Lung (tissue), 12 donors: ENCODE measurements around the gene NRXN2. TPM values are rescaled to one million over a fixed set of nuclear protein-coding genes. Genes with fewer than 3 reads are reported as not detected.

Experiments
- ATAC-seq: fragments of 200-7000 bp; cut with Tn5 transposase; one replicate; pipeline ENCODE4 v1.9.1; 2020; ENCODE audit warnings: moderate number of reproducible peaks; ENCODE audit not compliant: insufficient read depth, low FRiP score
- DNase-seq, 3 donors: peaks; one replicate each; pipeline ENCODE4 v3.0.0-alpha.2; 2013 to 2017
- H3K27ac ChIP-seq, 2 donors: one replicate each; pipeline ENCODE4 v1.5.1; 2013; ENCODE audit warnings: mild to moderate bottlenecking in 2 of 2, moderate library complexity in 2 of 2, control low read depth in 1 of 2, inconsistent platforms in 1 of 2, low read depth in 1 of 2, low read length in 1 of 2
- H3K27me3 ChIP-seq, 3 donors: one replicate each; pipeline ENCODE4 v1.5.1; 2013; ENCODE audit warnings: low read length in 2 of 3; ENCODE audit not compliant: control insufficient read depth in 3 of 3, insufficient read depth in 3 of 3
- H3K36me3 ChIP-seq, 4 donors: one replicate each; pipeline ENCODE4 v1.5.1; 2013; ENCODE audit warnings: low read length in 4 of 4, mild to moderate bottlenecking in 1 of 4, moderate library complexity in 1 of 4; ENCODE audit not compliant: control insufficient read depth in 4 of 4, insufficient read depth in 4 of 4
- H3K4me1 ChIP-seq, 5 donors: one replicate each; pipeline ENCODE4 v1.5.1; 2013; ENCODE audit warnings: low read length in 5 of 5, mild to moderate bottlenecking in 2 of 5, moderate library complexity in 1 of 5; ENCODE audit not compliant: control insufficient read depth in 5 of 5, insufficient read depth in 5 of 5
- H3K4me3 ChIP-seq: one replicate; pipeline ENCODE4 v1.5.1; 2013; ENCODE audit warnings: mild to moderate bottlenecking, control low read depth, moderate library complexity
- H3K9ac ChIP-seq, 2 donors: one replicate each; pipeline ENCODE4 v1.5.1; 2013; ENCODE audit warnings: low read length in 2 of 2, control low read depth in 1 of 2; ENCODE audit not compliant: insufficient read depth in 1 of 2
- H3K9me3 ChIP-seq, 4 donors: one replicate each; pipeline ENCODE4 v1.5.1; 2013; ENCODE audit warnings: low read length in 3 of 4, mild to moderate bottlenecking in 1 of 4, moderate library complexity in 1 of 4; ENCODE audit not compliant: control insufficient read depth in 4 of 4, insufficient read depth in 3 of 4
- WGBS, 2 donors: extraction: QIAGEN DNeasy Blood & Tissue Kit; methylation state at CpG; one replicate each; pipeline ENCODE4 v1.1.7; 2013; 5-methylcytosine and 5-hydroxymethylcytosine counted together
- polyA plus RNA-seq, 2 donors: library from polyadenylated mRNA; stranded (reverse); fragments of 200-250 nt; gene quantifications; one replicate each; pipeline ENCODE4 v1.2.1, GENCODE V29; 2013
- total RNA-seq, 2 donors: library from RNA; depleted of rRNA in 1 of 2; stranded (reverse); fragments of >200 nt in 1 of 2; gene quantifications; one replicate each; pipeline ENCODE4 v1.2.1, GENCODE V29; 2014 to 2021
- TF ChIP-seq, protein P1 (sequence below): IDR thresholded peaks from 2 replicates; pipeline ENCODE4 v1.5.1; 2012; ENCODE audit warnings: mild to moderate bottlenecking; ENCODE audit errors: control extremely low read depth, extremely low read depth
- donor health status: control.
- donor health status: control.
- donor health status: Bipolar disorder and iron deficiency.
- donor health status: healthy.
- donor health status: DM: yes; HTN: yes; CAD: no.

NRXN2 gene
- total and polyA plus RNA-seq, 4 donors, result 0.39 to 6.6 (median 1.1) TPM

DNA sequence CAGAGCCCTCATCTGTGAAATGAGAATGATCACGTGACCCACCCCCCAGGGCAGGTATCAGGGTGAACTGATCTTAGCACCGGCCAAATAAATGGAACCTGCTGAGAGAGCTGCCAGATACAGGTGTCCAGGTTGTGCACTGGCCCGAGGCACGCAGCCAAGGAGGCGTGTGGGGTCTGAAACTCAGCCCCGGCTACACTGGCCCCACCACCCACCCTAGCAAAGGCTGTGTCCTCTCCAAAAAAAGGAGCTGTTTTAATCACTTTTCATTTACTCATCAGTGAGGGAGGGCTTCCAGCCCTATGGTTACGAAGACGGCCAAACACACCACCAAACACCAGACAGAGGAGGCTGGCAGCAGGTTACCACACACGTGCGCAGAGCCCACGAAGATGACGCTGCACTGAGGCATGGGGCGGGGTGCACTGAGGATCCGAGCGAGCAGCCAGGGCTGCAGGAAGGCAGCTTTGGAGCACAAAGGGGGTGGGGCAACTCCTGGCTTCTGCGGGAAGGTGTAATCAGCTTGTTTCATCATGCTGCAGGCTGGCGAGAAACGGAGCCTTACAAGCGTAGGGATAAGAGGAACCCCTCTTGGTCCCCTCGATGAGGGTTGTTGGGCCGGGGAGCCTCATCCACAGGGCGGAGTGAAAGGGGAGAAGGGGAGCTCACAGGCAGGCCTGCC lies 151.4 kb downstream of the NRXN2 start:
- DNase-seq (no peak), ATAC-seq (no peak)
- H3K4me1 ChIP-seq, result peaks cover 0 to 9% (median 5%) of the 10 kb centered on the region in 5 donors
- peaks cover 0 to 5% (median 0%) of the 10 kb centered on the region in 3 donors for H3K27me3 ChIP-seq
- H3K4me3 ChIP-seq, result no peak overlapping the region
- no peak overlapping the region for H3K27ac ChIP-seq
- TF ChIP-seq, protein P1, sequence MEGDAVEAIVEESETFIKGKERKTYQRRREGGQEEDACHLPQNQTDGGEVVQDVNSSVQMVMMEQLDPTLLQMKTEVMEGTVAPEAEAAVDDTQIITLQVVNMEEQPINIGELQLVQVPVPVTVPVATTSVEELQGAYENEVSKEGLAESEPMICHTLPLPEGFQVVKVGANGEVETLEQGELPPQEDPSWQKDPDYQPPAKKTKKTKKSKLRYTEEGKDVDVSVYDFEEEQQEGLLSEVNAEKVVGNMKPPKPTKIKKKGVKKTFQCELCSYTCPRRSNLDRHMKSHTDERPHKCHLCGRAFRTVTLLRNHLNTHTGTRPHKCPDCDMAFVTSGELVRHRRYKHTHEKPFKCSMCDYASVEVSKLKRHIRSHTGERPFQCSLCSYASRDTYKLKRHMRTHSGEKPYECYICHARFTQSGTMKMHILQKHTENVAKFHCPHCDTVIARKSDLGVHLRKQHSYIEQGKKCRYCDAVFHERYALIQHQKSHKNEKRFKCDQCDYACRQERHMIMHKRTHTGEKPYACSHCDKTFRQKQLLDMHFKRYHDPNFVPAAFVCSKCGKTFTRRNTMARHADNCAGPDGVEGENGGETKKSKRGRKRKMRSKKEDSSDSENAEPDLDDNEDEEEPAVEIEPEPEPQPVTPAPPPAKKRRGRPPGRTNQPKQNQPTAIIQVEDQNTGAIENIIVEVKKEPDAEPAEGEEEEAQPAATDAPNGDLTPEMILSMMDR, result no peak
- no peaks in the 10 kb centered on the region for H3K9me3 ChIP-seq
- no peak overlapping the region for H3K9ac ChIP-seq
- H3K36me3 ChIP-seq, result no peaks in the 10 kb centered on the region
- WGBS, 2 donors, result 53 to 62% methylated on average over 22 of the region's 22 CpGs

DNA sequence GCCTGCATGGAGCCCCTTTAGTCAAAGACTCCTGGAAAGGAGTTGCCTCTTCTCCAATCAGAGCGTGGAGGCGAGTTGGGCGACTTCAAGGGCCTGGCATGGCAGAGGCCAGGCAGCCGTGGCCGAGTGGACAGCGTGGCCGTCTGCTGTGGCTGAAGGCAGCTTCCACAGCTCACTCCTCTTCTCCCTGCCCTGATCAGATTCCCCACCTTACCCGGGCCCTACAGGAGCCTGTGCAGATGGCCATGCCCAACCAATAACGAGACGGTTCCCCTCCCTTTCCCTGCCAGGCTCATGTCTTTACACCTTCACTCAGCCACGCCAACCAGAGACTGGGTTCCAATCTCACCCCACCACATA lies 152.0 kb downstream of the NRXN2 start:
- WGBS, 2 donors, result 92% methylated on average over 11 of the region's 11 CpGs
- H3K36me3 ChIP-seq, result no peaks in the 10 kb centered on the region
- H3K4me3 ChIP-seq, result no peak overlapping the region
- peaks cover 0 to 12% (median 5%) of the 10 kb centered on the region in 5 donors for H3K4me1 ChIP-seq
- H3K9ac ChIP-seq, result no peak overlapping the region
- TF ChIP-seq, protein P1, result no peak
- H3K27me3 ChIP-seq, result peaks cover 0 to 5% (median 0%) of the 10 kb centered on the region in 3 donors
- no peak overlapping the region for H3K27ac ChIP-seq
- no peaks in the 10 kb centered on the region for H3K9me3 ChIP-seq
- ATAC-seq (no peak), DNase-seq (no peak)

DNA sequence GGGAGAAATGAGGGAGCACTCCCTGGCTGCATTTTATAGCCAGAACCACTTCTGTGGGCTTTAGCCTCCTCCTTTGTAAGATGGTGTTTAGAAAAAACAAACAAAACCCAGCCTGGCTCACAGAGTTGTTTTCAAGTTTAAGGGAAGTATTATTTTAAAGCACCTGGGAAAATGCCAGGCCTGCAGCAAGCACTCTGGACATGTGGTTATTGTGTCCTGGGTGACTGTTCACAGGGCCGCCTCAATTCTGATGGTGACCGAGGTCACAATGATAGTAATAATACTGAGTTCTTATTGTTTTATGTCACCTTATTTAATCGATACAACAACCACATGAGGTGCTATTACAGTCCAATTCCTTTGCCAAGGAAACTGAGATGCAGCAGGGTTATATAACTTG lies 152.7 kb downstream of the NRXN2 start:
- ATAC-seq (no peak), DNase-seq (no peak)
- H3K9ac ChIP-seq, result no peak overlapping the region
- peaks cover 0 to 16% (median 5%) of the 10 kb centered on the region in 5 donors for H3K4me1 ChIP-seq
- TF ChIP-seq, protein P1, result no peak
- 91 to 93% methylated on average over 3 of the region's 3 CpGs for WGBS, 2 donors
- H3K27ac ChIP-seq, result no peak overlapping the region
- H3K9me3 ChIP-seq, result no peaks in the 10 kb centered on the region
- H3K36me3 ChIP-seq, result no peaks in the 10 kb centered on the region
- no peak overlapping the region for H3K4me3 ChIP-seq
- H3K27me3 ChIP-seq, result peaks cover 0 to under 1% (median 0%) of the 10 kb centered on the region in 3 donors
